Measurements from ENCODE around the gene CHRDL2. TPM values are rescaled to one million over a fixed set of nuclear protein-coding genes. Genes with fewer than 3 reads are reported as not detected.
A peak's percentile ranks its signal among the peaks of the same experiment; 100 is the strongest.

CHRDL2 gene
- total RNA-seq, 1 experiment from 2014 or later = 0.39 TPM

GRCh38 chr11:74726547-74727182, 4.6 kb downstream of the CHRDL2 start:
- no peak overlapping the region for H2BK5ac ChIP-seq (ENCODE audit: insufficient read length, low read length)
- Mint-ChIP-seq H3K4me3 (no peak overlapping the region), H3K36me3 (ENCODE audit: insufficient read depth in 1 of 3, low read depth in 3 of 3) (no peaks in the 10 kb centered on the region), H3K27ac (no peak overlapping the region), H3K9me3 (no peaks in the 10 kb centered on the region; a peak in 2 of 5 replicates), H3K27me3 (ENCODE audit: low read depth) (peaks cover 82% of the 10 kb centered on the region), H3K4me1 (peaks cover 11 to 20% of the 10 kb centered on the region in 2 experiments; a peak in 3 of 4 replicates)
- no peak overlapping the region for H2BK20ac ChIP-seq (ENCODE audit: low read depth, low read length, poor library complexity, severe bottlenecking)
- no peaks in the 10 kb centered on the region for H3K9me3 ChIP-seq (ENCODE audit: control insufficient read depth, low read depth, low read length)
- no peaks in the 10 kb centered on the region for H3K79me1 ChIP-seq (ENCODE audit: insufficient read depth, low read depth, low read length, poor library complexity, severe bottlenecking)
- no peaks in the 10 kb centered on the region for H3K4me1 ChIP-seq (ENCODE audit: insufficient read depth, low read length)
- no peak overlapping the region for H2AK5ac ChIP-seq (ENCODE audit: insufficient read length, low read length)
- no peak overlapping the region for H3T11ph ChIP-seq (ENCODE audit: low read length)
- no peak overlapping the region for H3K18ac ChIP-seq (ENCODE audit: insufficient read length, low read depth, low read length)
- no CpG with 5 or more reads among the region's 13 CpGs for WGBS (ENCODE audit: extremely low coverage, insufficient read length, low lambda C conversion rate)
- H3K56ac ChIP-seq (ENCODE audit: insufficient read length, low read depth, low read length) = no peak overlapping the region
- no peak overlapping the region for H3K4me2 ChIP-seq (ENCODE audit: insufficient read depth, insufficient read length, low read length)
- H3K4ac ChIP-seq (ENCODE audit: low read depth, low read length) = no peak overlapping the region
- peak; percentile 89 for TF ChIP-seq CTCF (conservative IDR thresholded peaks at IDR 0.05)
- no peak overlapping the region for H3K27ac ChIP-seq (ENCODE audit: insufficient read length, low read depth, low read length)
- H3K23me2 ChIP-seq (ENCODE audit: insufficient read length, low read depth, low read length, poor library complexity, severe bottlenecking) = peaks cover 6% of the 10 kb centered on the region
- no peaks in the 10 kb centered on the region for H3K79me2 ChIP-seq (ENCODE audit: insufficient read depth, low read length)
- H3K9ac ChIP-seq (ENCODE audit: extremely low read depth, insufficient read length, low read length) = no peak overlapping the region
- no peak overlapping the region for H3K14ac ChIP-seq (ENCODE audit: insufficient read depth, low read length)
- H3K23ac ChIP-seq (ENCODE audit: insufficient read length, low read depth, low read length) = no peak overlapping the region
- H4K5ac ChIP-seq (ENCODE audit: insufficient read length, low read depth, low read length) = no peak overlapping the region
- peaks cover 27% of the 10 kb centered on the region for H3K27me3 ChIP-seq (ENCODE audit: insufficient read depth, low read length)
- no peak overlapping the region for H2BK15ac ChIP-seq (ENCODE audit: low read depth, low read length)
- H2AFZ ChIP-seq (ENCODE audit: low read length) = no peak overlapping the region
- DNase-seq = peak; percentile 82
- H2BK120ac ChIP-seq (ENCODE audit: low read depth, low read length, poor library complexity, severe bottlenecking) = no peak overlapping the region
- no peak overlapping the region for H2BK12ac ChIP-seq (ENCODE audit: insufficient read length, low read depth, low read length)
- H4K8ac ChIP-seq (replicated peaks; ENCODE audit: insufficient read length, low read depth, low read length) = no peak overlapping the region
- no peaks in the 10 kb centered on the region for H4K20me1 ChIP-seq (ENCODE audit: control insufficient read depth, insufficient read depth, insufficient read length)
- no peak overlapping the region for H4K91ac ChIP-seq (ENCODE audit: insufficient read length, low read depth, low read length)
